ENCODE results near the gene DZIP1L. TPM values are rescaled to one million over a fixed set of nuclear protein-coding genes. Genes with fewer than 3 reads are reported as not detected.
A peak's percentile ranks its signal among the peaks of the same experiment; 100 is the strongest.

The DZIP1L gene
- total RNA-seq, 1 experiment from 2014 or later, result 3.8 TPM

DNA sequence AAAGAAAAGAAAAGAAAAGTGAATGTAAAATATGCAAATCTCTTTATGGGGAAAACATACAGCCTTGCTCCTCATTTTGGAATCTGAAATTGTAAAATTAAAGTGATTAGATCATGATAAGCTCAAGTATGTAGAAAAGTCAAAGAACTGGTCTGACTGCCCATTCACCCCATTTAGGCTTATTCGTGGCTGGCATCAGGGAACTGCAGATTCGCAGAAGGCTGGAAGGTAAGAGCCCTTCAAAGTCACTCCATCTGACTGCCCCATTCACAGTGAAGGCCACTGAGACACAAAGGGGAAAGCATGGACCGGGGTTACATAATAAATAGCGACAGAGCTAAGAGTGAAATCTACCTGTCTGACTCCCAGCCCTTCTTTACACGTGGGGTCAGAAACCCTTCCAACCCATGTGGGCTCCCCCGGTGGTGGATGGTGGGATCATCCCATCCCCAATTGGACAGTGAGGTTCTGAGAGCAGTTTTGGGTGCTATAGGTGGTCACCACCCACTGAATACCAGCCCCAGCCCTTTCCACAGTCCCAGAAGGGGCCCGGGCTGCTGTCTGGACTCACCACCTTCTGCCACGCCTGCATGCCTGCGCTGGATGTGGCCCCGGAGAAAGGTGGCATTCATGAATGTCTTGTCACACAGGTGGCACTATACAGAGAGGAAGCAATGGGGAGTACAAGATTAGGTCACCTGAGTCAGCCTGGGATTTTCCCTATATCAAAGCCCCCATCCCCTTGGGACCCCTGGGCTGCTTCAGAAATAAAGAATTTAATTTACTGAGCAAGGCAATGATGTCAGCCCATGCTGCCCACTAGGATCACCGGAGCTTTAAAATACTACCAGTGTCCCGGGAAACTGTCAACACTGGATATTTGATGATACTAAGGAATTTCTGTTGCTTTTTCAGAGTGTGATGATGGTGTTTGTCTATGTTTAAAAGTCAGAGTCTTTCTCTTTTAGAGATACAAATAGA is 17.9 kb downstream of the DZIP1L start:
- H3K79me2 ChIP-seq (ENCODE audit: low read length), result no peaks in the 10 kb centered on the region
- H3K4me3 ChIP-seq (ENCODE audit: low read length), result no peak overlapping the region
- intact Hi-C loops (cut with micrococcal nuclease), result no loop called here
- no peak overlapping the region for H3K9ac ChIP-seq (ENCODE audit: low read length)
- CTCF ChIA-PET, result no interaction called here
- no peaks in the 10 kb centered on the region for H3F3A ChIP-seq (ENCODE audit: low read length, unreplicated experiment)
- DNase-seq (peak; percentile 33), ATAC-seq (peak; percentile 50; the same call in 1 of the 2 replicates)
- H4K20me1 ChIP-seq (ENCODE audit: low read length), result no peaks in the 10 kb centered on the region
- H3K4me1 ChIP-seq (ENCODE audit: insufficient read depth, low read length), result peaks cover 5% of the 10 kb centered on the region; the same call in 1 of the 2 replicates
- H3K27ac ChIP-seq (ENCODE audit: low read length), result no peak overlapping the region
- no peaks in the 10 kb centered on the region for H3K9me2 ChIP-seq (replicated peaks; ENCODE audit: low read length)
- 0 out of 2 replicates have a peak overlapping the region, but pooled peaks have one; percentile 45 for H2AFZ ChIP-seq (ENCODE audit: low read length)
- no TSS peak for BruUV-seq (replicated peaks)
- no peaks in the 10 kb centered on the region for H3K36me3 ChIP-seq (ENCODE audit: low read depth, low read length)
- H3K9me3 ChIP-seq (ENCODE audit: low read length), result no peaks in the 10 kb centered on the region
- no peaks in the 10 kb centered on the region for H3K27me3 ChIP-seq (ENCODE audit: low read length)
- peak overlapping the region; percentile 39; the same call in 1 of the 2 replicates for H3K4me2 ChIP-seq (ENCODE audit: low read length)
- POLR2A ChIA-PET (ENCODE audit: unreplicated experiment), result no interaction called here
- TF ChIP-seq, protein P1, sequence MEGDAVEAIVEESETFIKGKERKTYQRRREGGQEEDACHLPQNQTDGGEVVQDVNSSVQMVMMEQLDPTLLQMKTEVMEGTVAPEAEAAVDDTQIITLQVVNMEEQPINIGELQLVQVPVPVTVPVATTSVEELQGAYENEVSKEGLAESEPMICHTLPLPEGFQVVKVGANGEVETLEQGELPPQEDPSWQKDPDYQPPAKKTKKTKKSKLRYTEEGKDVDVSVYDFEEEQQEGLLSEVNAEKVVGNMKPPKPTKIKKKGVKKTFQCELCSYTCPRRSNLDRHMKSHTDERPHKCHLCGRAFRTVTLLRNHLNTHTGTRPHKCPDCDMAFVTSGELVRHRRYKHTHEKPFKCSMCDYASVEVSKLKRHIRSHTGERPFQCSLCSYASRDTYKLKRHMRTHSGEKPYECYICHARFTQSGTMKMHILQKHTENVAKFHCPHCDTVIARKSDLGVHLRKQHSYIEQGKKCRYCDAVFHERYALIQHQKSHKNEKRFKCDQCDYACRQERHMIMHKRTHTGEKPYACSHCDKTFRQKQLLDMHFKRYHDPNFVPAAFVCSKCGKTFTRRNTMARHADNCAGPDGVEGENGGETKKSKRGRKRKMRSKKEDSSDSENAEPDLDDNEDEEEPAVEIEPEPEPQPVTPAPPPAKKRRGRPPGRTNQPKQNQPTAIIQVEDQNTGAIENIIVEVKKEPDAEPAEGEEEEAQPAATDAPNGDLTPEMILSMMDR (conservative IDR thresholded peaks at IDR 0.05; ENCODE audit: low read depth, low read length), result peak; percentile 62
- TF ChIP-seq EZH2phosphoT487 (IDR thresholded peaks at IDR 0.05; ENCODE audit: borderline replicate concordance, low read length), result no peak

DNA sequence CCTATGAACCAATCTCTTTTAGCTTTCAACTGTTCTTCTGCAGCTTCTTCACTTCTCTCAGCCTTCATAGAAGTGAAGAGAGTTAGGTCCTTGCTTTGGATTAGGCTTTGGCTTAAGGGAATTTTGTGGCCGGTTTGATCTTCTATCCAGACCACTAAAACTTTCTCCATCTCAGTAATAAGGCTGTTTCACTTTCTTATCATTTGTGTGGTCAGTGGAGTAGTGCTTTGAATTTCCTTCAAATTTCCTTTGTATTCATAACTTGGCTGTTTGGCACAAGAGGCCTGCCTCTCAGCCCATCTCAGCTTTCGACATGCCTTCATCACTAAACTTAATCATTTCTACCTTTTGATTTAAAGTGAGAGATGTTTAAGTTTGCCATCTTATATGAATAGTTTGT is 21.7 kb downstream of the DZIP1L start:
- POLR2A ChIA-PET (ENCODE audit: unreplicated experiment), result no interaction called here
- BruUV-seq (replicated peaks), result no TSS peak
- CTCF ChIA-PET, result no interaction called here
- no peaks in the 10 kb centered on the region for H3K27me3 ChIP-seq (ENCODE audit: low read length)
- H3K27ac ChIP-seq (ENCODE audit: low read length), result no peak overlapping the region
- H3K36me3 ChIP-seq (ENCODE audit: low read depth, low read length), result no peaks in the 10 kb centered on the region
- no peaks in the 10 kb centered on the region for H3F3A ChIP-seq (ENCODE audit: low read length, unreplicated experiment)
- H3K4me1 ChIP-seq (ENCODE audit: insufficient read depth, low read length), result peaks cover 23% of the 10 kb centered on the region
- H3K79me2 ChIP-seq (ENCODE audit: low read length), result no peaks in the 10 kb centered on the region
- TF ChIP-seq EZH2phosphoT487 (IDR thresholded peaks at IDR 0.05; ENCODE audit: borderline replicate concordance, low read length) (no peak), EZH2 (IDR thresholded peaks at IDR 0.05; ENCODE audit: low read length, unreplicated experiment) (no peak)
- TF ChIP-seq, protein P1 (conservative IDR thresholded peaks at IDR 0.05; ENCODE audit: low read depth, low read length), result no peak
- intact Hi-C loops (cut with micrococcal nuclease), result no loop called here
- no peaks in the 10 kb centered on the region for H4K20me1 ChIP-seq (ENCODE audit: low read length)
- DNase-seq, result no peak
- no peak overlapping the region for H3K4me2 ChIP-seq (ENCODE audit: low read length)
- no peak overlapping the region for H2AFZ ChIP-seq (ENCODE audit: low read length)
- H3K9ac ChIP-seq (ENCODE audit: low read length), result no peak overlapping the region
- H3K9me2 ChIP-seq (replicated peaks; ENCODE audit: low read length), result no peaks in the 10 kb centered on the region
- ATAC-seq, result no peak
- H3K4me3 ChIP-seq (ENCODE audit: low read length), result no peak overlapping the region
- no peaks in the 10 kb centered on the region for H3K9me3 ChIP-seq (ENCODE audit: low read length)

DNA sequence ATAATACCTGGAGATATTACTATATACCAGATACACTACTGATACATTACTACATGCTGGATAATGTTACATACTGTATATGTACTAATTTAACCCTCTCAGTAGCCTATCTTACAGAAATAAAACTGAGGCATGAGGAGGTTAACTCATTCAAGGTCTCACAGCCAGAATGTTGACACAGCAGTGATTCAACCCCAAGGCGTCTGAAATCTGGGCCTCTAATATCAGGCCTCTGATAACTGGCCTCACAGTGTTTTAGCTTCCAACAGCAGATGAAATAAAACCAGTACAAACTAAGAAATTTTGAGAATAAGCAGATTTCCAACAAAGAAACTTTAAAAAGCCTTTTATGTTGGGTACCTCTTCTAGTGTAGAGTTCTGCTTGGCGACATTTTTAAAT is 23.4 kb downstream of the DZIP1L start:
- TF ChIP-seq, protein P1 (conservative IDR thresholded peaks at IDR 0.05; ENCODE audit: low read depth, low read length), result no peak
- TF ChIP-seq EZH2 (IDR thresholded peaks at IDR 0.05; ENCODE audit: low read length, unreplicated experiment) (no peak), EZH2phosphoT487 (IDR thresholded peaks at IDR 0.05; ENCODE audit: borderline replicate concordance, low read length) (no peak)
- POLR2A ChIA-PET (ENCODE audit: unreplicated experiment), result no interaction called here
- Histone ChIP-seq H3K9me3 (ENCODE audit: low read length) (no peaks in the 10 kb centered on the region), H3K9ac (ENCODE audit: low read length) (no peak overlapping the region), H4K20me1 (ENCODE audit: low read length) (no peaks in the 10 kb centered on the region), H3K4me3 (ENCODE audit: low read length) (no peak overlapping the region), H3F3A (ENCODE audit: low read length, unreplicated experiment) (no peaks in the 10 kb centered on the region), H3K4me1 (ENCODE audit: insufficient read depth, low read length) (peaks cover 22% of the 10 kb centered on the region), H3K4me2 (ENCODE audit: low read length) (no peak overlapping the region), H3K79me2 (ENCODE audit: low read length) (no peaks in the 10 kb centered on the region), H3K36me3 (ENCODE audit: low read depth, low read length) (no peaks in the 10 kb centered on the region), H3K9me2 (replicated peaks; ENCODE audit: low read length) (no peaks in the 10 kb centered on the region), H3K27ac (ENCODE audit: low read length) (no peak overlapping the region), H3K27me3 (ENCODE audit: low read length) (no peaks in the 10 kb centered on the region), H2AFZ (ENCODE audit: low read length) (no peak overlapping the region)
- ATAC-seq, result no peak
- no TSS peak for BruUV-seq (replicated peaks)
- peak; percentile 40 for DNase-seq
- intact Hi-C loops (cut with micrococcal nuclease), result no loop called here
- CTCF ChIA-PET, result no interaction called here

Measured in PC-3 (cell line).